ENCODE results near the gene KIRREL2.

KIRREL2 gene

DNA sequence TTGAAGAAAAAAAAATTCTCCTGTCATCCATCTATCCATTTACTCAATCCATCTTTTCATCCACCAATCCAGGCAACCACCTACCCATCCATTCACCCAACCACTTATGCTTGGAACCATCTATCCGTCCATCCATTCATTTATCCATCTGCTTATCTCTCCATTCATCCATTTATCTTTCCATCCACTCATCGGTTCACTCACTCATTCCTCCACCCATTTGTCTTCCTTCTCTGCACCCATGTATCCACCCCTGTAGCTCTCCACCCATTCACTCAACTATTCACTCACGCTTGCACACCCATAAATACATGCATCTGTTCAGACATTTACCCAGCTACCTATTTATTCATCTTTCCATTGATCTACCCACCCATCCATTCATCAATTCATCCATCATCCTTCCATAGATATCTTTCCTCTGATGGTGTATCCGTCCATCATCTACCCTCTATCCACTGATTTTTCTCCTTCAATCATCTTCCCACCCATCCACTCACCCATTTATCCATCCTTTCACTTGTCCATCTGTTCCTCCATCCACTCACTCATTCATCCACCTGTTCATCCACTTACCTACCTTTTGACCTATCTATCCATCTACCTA lies 13.9 kb upstream of the KIRREL2 start:
- H3K4me3 ChIP-seq (ENCODE audit: low read length, poor library complexity, severe bottlenecking): no peak overlapping the region
- no peaks in the 10 kb centered on the region for H3K27me3 ChIP-seq (ENCODE audit: insufficient read depth, low read length, poor library complexity, severe bottlenecking)
- H3K9ac ChIP-seq (ENCODE audit: low read depth, low read length, poor library complexity, severe bottlenecking): no peak overlapping the region
- H4K20me1 ChIP-seq (ENCODE audit: insufficient read depth, low read length, poor library complexity, severe bottlenecking): no peaks in the 10 kb centered on the region
- H3K9me3 ChIP-seq (ENCODE audit: insufficient read depth, low read depth, low read length): no peaks in the 10 kb centered on the region
- H3K79me2 ChIP-seq (ENCODE audit: insufficient read depth, low read length): no peaks in the 10 kb centered on the region
- H3K36me3 ChIP-seq (ENCODE audit: insufficient read depth, low read length): no peaks in the 10 kb centered on the region
- TF ChIP-seq EZH2phosphoT487 (IDR thresholded peaks at IDR 0.05; ENCODE audit: borderline replicate concordance): no peak
- TF ChIP-seq, protein P1, sequence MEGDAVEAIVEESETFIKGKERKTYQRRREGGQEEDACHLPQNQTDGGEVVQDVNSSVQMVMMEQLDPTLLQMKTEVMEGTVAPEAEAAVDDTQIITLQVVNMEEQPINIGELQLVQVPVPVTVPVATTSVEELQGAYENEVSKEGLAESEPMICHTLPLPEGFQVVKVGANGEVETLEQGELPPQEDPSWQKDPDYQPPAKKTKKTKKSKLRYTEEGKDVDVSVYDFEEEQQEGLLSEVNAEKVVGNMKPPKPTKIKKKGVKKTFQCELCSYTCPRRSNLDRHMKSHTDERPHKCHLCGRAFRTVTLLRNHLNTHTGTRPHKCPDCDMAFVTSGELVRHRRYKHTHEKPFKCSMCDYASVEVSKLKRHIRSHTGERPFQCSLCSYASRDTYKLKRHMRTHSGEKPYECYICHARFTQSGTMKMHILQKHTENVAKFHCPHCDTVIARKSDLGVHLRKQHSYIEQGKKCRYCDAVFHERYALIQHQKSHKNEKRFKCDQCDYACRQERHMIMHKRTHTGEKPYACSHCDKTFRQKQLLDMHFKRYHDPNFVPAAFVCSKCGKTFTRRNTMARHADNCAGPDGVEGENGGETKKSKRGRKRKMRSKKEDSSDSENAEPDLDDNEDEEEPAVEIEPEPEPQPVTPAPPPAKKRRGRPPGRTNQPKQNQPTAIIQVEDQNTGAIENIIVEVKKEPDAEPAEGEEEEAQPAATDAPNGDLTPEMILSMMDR (conservative IDR thresholded peaks at IDR 0.05; ENCODE audit: low read length): no peak
- no peaks in the 10 kb centered on the region for H3K4me1 ChIP-seq (ENCODE audit: insufficient read depth, low read length, poor library complexity, severe bottlenecking)
- H3K4me2 ChIP-seq (ENCODE audit: low read depth, low read length, poor library complexity, severe bottlenecking): no peak overlapping the region
- H3F3A ChIP-seq (ENCODE audit: low read depth): no peaks in the 10 kb centered on the region
- no peaks in the 10 kb centered on the region for H3K9me2 ChIP-seq (replicated peaks; ENCODE audit: low read depth, low read length)
- H2AFZ ChIP-seq (ENCODE audit: low read length): no peak overlapping the region

DNA sequence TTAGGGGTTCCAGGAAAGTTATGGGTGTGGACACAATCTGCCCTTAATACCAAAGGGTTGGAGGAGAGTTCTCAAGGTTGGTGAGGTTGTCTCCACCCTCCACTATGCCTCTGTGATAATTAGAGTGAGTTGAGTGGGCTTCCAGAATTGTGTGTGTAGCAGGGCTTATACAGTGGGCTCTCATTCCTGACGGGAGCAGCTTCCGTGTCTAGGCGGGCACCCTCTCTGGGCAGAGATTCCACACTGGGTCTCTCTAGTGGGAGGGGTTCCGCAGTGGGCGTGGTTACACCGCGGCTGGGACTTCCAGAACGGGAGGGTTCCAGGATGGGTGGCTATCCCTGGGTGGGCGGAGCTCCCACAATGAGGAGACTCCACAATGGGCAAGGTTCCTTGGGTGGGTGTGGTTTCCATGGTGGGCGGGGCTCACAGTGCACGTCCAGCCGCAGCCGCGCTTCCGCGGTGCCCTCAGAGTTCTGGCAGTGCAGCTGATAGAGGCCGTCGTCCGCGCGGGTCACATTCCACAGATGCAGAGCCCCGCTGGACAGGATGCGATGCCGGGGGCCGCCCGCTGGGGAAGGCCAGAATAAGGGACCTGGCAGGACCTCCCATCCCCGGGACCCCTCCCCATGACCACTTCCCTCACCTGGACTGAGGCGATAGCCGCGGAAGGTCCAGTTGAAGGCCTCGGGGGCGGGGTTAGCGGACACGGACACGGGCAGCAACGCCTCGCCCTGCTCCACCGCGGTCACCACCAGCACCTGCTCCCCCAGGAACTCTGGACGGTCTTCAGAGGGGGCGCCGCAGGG lies 12.8 kb upstream of the KIRREL2 start:
- Histone ChIP-seq H3K9ac (ENCODE audit: low read depth, low read length, poor library complexity, severe bottlenecking) (no peak overlapping the region), H2AFZ (ENCODE audit: low read length) (no peak overlapping the region), H3K9me3 (ENCODE audit: insufficient read depth, low read depth, low read length) (no peaks in the 10 kb centered on the region), H3K9me2 (replicated peaks; ENCODE audit: low read depth, low read length) (no peaks in the 10 kb centered on the region), H3K4me1 (ENCODE audit: insufficient read depth, low read length, poor library complexity, severe bottlenecking) (no peaks in the 10 kb centered on the region), H3K36me3 (ENCODE audit: insufficient read depth, low read length) (no peaks in the 10 kb centered on the region), H3K79me2 (ENCODE audit: insufficient read depth, low read length) (no peaks in the 10 kb centered on the region), H3F3A (ENCODE audit: low read depth) (no peaks in the 10 kb centered on the region), H3K4me2 (ENCODE audit: low read depth, low read length, poor library complexity, severe bottlenecking) (no peak overlapping the region), H3K27me3 (ENCODE audit: insufficient read depth, low read length, poor library complexity, severe bottlenecking) (no peaks in the 10 kb centered on the region), H3K4me3 (ENCODE audit: low read length, poor library complexity, severe bottlenecking) (no peak overlapping the region), H4K20me1 (ENCODE audit: insufficient read depth, low read length, poor library complexity, severe bottlenecking) (no peaks in the 10 kb centered on the region)
- no peak for TF ChIP-seq EZH2phosphoT487 (IDR thresholded peaks at IDR 0.05; ENCODE audit: borderline replicate concordance)
- TF ChIP-seq, protein P1 (conservative IDR thresholded peaks at IDR 0.05; ENCODE audit: low read length): no peak

DNA sequence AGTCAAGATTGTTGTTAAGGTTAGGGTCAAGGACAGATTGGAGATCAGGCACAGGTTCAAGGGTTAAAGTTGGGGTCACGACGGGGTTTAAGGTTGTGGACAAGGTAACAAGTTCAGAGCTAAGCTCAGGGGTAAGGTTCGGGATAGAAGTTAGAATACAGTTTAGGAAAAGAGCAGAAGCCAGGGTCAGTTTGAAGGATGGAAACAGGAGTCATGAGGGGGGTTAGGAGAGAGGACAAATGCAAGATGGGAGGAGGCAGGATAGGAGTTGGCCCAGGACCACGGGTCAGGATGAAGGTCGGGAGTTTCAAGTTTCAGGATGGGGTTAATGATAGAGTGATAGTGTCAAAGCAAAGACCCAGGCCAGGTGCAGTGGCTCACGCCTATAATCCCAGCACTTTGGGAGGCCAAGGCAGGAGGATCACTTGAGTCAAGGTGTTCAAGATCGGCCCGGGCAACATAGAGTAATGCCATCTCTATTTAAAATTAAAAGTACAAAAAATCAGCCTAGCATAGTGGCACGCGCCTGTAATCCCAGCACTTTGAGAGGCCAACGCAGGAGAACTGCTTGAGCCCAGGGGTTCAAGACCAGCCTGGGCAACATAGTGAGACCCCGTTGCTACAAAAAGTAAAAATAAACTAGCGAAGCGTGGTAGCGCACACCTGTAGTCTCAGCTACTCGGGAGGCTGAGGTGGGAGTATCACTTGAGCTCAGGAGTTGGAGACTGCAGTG lies 12.1 kb upstream of the KIRREL2 start:
- no peaks in the 10 kb centered on the region for H4K20me1 ChIP-seq (ENCODE audit: insufficient read depth, low read length, poor library complexity, severe bottlenecking)
- H3K4me1 ChIP-seq (ENCODE audit: insufficient read depth, low read length, poor library complexity, severe bottlenecking): no peaks in the 10 kb centered on the region
- H3F3A ChIP-seq (ENCODE audit: low read depth): no peaks in the 10 kb centered on the region
- no peaks in the 10 kb centered on the region for H3K36me3 ChIP-seq (ENCODE audit: insufficient read depth, low read length)
- H3K79me2 ChIP-seq (ENCODE audit: insufficient read depth, low read length): no peaks in the 10 kb centered on the region
- no peak overlapping the region for H3K9ac ChIP-seq (ENCODE audit: low read depth, low read length, poor library complexity, severe bottlenecking)
- TF ChIP-seq, protein P1 (conservative IDR thresholded peaks at IDR 0.05; ENCODE audit: low read length): no peak
- no peak for TF ChIP-seq EZH2phosphoT487 (IDR thresholded peaks at IDR 0.05; ENCODE audit: borderline replicate concordance)
- H3K9me2 ChIP-seq (replicated peaks; ENCODE audit: low read depth, low read length): no peaks in the 10 kb centered on the region
- no peak overlapping the region for H3K4me2 ChIP-seq (ENCODE audit: low read depth, low read length, poor library complexity, severe bottlenecking)
- no peak overlapping the region for H2AFZ ChIP-seq (ENCODE audit: low read length)
- no peaks in the 10 kb centered on the region for H3K9me3 ChIP-seq (ENCODE audit: insufficient read depth, low read depth, low read length)
- H3K27me3 ChIP-seq (ENCODE audit: insufficient read depth, low read length, poor library complexity, severe bottlenecking): no peaks in the 10 kb centered on the region
- no peak overlapping the region for H3K4me3 ChIP-seq (ENCODE audit: low read length, poor library complexity, severe bottlenecking)
